ENCODE data around the gene SUGCT.

The SUGCT gene

DNA sequence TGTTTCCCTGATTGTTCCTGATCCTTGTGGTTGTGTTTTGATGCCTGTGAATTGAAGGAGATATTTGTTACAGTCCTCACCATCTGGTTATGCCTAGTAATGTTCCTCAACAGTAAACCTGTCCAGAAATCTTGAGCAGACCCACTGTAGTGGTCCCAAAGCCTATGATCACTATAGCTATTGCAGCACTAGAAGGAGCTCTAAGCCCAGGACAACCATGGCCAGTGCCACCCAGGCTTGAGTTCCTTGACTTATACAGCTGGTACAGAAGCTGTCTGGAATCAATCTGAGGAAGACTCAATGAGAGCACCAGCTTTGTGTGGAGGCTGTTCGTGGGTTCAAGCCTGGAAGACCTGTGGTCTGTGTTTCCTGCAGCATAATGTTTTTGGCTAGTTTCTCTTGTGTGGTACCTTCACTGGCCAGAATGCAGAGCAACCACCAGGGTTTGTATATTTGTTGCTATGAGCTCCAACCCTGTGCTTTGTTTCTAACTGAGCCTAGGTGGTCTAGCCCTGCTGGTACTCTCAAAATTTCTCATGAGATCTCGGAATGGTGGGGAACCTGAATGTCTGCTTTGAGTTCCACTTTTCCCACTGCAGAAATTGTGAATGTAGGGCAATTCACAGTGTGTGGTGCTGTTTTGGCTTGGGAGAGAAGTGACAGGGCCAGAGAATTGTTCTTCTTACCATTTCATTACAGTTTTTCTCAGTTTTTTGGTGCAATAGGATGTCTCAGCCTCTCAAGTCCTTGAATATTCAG is 355.2 kb downstream of the SUGCT start:
- DNase-seq: no peak

DNA sequence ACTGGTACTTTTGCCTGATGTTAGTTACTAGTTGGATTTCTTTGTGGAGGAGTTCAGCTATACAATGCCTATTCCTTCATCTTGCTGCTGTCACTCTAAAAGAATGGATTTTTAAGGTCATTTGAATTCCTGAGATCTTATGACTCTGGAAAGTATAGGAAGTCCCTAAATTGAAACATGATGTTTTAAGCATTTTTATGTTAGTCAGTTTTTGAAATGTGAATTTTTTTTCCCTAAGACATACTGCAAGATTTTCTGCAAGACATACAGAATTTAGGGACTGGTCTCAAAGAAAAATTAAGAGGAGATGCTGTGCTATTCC is 355.8 kb downstream of the SUGCT start:
- DNase-seq: no peak

GRCh38 chr7:40492946-40493345 is 358.1 kb downstream of the SUGCT start:
- no peak for DNase-seq

GRCh38 chr7:40493609-40494051 is 358.8 kb downstream of the SUGCT start:
- DNase-seq: no peak

DNA sequence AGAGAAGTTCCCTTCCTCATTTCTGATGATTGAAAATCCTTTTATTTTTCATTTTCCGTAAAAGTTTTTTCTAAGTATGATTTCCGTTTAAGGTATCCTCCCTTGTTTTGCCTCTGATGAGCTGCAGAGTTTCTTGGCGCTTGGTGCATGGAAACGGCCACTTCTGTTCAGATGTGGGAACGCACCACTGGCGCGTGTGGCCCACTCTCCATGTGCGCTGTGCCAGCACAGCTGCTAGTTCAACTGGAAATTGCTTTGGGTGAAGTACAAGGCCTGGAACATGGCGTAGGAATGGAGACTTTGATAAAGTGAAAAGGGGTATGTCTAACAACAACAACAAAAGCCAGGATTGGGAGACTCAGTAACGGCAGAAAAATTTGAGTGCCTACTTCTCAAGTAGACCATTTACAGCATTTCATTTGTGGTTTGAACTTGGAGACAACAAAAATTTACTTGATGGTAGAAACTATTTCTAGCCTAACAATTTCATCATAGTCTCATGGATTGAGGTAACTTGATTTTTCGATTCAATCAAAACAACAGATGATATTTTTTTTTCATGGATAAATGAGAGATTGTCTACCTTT is 364.2 kb downstream of the SUGCT start:
- DNase-seq: no peak

GRCh38 chr7:40499718-40500117 is 364.9 kb downstream of the SUGCT start:
- DNase-seq: no peak

GRCh38 chr7:40500219-40500618 is 365.4 kb downstream of the SUGCT start:
- no peak for DNase-seq

- no peak for DNase-seq
Observed at GRCh38 chr7:40502359-40502758, 367.6 kb downstream of the SUGCT start.

GRCh38 chr7:40506158-40506557 is 371.4 kb downstream of the SUGCT start:
- no peak for DNase-seq

DNA sequence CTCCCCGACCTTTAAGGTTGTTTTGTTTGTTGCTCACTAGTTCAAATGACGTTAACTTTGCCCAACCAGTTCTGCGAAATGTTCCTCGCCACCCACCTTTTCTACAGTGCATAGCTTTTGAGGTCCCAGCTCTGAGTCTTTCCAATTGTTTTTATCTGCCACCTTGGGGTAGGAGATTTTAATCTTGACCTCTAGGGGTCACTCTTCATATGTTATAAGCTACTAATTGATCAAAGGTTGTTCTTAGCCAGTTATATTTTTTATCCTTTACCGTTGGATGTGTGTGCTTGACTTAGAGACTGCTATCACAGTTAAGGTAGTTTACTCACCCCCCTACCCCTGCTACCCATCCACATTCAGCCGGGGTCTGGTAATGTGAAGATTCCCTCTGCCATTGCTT is 372.4 kb downstream of the SUGCT start:
- no peak for DNase-seq

DNA sequence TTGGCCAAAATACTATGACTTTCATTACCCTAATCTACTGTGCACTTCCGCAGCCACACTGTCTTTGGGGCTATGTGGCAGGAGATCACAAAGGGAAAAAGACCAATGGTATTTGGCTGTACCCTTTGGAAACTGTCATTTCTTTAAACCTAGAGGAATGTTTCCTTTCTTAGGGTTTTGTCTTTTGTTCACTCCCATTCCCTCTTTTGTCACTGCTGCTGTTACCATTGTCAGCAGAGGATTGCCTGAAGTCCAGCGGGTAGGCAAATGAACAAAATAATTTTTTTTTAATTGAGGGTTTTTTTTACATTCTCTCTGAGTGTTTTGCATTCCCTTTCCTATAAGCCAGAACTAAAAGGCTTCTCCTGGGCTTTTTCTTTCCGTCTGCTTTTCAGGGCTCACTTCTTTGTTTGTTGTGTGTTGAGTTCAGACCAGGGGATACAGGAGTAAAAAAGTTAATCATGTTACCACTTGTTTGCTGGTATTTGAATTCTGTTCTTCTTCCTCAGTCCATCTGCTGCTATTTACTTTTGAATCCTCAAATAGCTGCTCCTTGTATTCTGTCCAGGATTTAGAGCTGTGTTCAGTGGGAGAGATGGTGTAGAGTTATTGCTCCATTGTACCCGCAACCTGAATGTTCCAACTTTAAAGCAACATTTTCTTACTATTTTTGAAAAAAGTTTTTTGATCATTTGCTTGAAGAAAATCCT is 374.6 kb downstream of the SUGCT start:
- DNase-seq: no peak

- DNase-seq: no peak
Observed at GRCh38 chr7:40516376-40516775, 381.6 kb downstream of the SUGCT start.

GRCh38 chr7:40519009-40519408 is 384.2 kb downstream of the SUGCT start:
- DNase-seq: no peak

DNA sequence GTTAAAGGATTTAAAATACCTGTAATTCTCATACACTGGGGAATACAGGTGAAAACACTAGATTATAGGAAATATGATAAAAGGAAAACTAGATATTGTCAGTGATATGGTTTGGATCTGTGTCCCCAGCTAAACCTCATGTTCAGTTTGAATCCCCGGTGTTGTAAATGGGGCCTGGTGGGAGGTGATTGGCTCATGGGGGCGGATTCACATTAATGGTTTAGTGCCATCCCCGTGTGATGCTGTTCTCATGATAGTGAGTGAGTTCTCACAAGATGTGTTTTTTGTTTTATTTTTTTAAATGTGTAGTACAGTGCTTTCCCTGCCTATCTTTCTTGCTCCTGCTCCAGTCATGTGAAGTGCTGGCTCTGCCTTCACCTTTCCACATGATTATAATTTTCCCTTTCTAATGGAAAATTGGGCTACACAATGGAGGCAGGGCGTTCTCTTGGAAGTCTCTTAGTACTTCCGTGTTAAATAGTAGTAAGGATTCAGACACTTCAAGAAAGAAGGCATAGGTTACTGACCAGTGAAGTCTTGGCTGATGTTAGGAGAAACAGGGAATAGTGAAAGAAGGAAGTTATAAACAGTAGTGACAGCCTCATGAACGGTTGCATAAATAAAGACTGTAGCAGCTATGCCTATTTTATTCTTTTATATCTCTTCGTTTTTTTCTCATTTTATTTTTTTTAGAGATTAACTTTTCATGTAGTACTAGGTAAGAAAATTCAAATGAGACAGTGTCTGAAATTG is 386.4 kb downstream of the SUGCT start:
- no peak for DNase-seq

- DNase-seq: no peak
Observed at GRCh38 chr7:40525764-40526163, 391.0 kb downstream of the SUGCT start.

DNA sequence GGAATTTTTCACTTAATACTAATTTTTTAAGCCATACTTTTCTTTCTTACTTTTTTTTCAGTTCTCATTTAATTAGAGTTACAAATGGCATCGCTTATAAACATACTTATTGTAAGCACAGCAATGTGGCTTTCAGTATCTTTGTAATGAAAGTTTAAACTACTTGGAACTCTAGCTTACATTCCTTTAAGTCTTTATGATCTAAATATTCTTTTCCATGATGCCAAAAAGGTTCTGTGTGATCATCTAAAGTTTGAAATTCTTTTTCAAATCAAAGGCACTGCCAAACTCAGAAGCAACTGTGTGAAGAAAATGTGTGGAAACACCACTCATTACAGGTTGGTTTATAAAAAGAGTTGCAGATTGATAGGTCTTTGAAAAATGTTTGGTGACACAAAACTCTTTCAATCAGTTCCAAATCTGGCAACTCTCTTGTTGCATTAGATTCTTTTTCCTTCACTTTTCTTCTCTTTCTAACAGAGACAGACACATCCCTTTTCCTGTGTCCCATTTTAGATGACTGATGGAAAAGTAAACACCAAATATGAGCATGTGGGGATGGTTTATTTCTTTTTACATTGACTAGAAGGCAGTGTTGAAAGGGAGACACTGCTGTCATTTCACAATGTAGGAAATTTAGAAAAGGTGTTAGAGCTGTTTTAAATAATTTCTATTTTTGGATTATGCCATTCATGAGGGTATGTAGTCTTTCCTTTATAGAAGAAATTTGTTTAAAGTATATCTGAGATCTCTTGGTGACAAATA is 392.3 kb downstream of the SUGCT start:
- no peak for DNase-seq

GRCh38 chr7:40527723-40528122 is 392.9 kb downstream of the SUGCT start:
- DNase-seq: no peak

- DNase-seq: no peak
Observed at GRCh38 chr7:40530292-40530691, 395.5 kb downstream of the SUGCT start.

DNA sequence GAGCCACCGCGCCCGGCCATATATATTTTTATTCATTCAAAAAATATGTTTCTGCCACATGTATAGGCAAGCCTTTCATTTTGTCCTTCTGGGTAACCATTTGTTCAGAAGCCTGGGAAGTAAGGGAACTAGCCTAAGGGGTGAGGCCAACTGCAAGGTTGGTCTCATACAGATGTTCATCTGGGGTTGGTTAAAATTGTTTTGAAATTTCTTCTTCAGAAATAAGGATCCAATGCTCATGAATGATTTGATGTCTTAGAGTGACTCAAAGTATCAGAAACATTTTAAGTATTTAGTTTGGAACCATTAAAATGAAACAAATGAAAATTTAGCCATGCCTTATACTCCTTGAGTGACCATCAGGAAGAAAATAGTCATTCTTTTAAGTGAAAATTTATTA is 397.2 kb downstream of the SUGCT start:
- DNase-seq: no peak

GRCh38 chr7:40535678-40536077 is 400.9 kb downstream of the SUGCT start:
- no peak for DNase-seq

GRCh38 chr7:40536421-40536820 is 401.6 kb downstream of the SUGCT start:
- no peak for DNase-seq

GRCh38 chr7:40538281-40538680 is 403.5 kb downstream of the SUGCT start:
- no peak for DNase-seq

DNA sequence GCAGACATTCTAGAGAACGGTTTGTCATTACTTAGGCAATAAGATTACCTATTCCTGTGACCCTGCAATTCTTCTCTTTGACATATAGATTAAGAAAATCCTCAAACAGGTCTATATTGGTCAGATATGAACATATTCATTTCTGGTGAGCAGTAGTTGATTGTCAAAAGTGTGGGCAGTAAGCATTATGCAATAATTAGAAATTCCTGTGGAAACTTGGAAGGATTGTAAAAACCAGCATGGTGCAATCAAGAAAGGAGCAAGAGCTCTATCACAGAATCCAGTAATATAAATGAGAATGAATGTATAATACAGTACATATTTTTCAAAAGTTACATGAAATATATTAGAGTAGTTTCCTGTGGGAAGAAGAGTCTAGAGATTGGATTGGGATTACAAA is 406.5 kb downstream of the SUGCT start:
- DNase-seq: no peak
